GM12872 (cell line): ENCODE data around the gene LRRC7.

Source experiments
- CTCF ChIP-seq: IDR thresholded peaks from 3 replicates; pipeline ENCODE4 v1.5.1; 2011; ENCODE audit warnings: low read depth, mild to moderate bottlenecking, low read length, moderate library complexity; ENCODE audit not compliant: insufficient read depth

LRRC7 gene

GRCh38 chr1:69842326-69842725, 274.6 kb downstream of the LRRC7 start:
- no peak for TF ChIP-seq CTCF

DNA sequence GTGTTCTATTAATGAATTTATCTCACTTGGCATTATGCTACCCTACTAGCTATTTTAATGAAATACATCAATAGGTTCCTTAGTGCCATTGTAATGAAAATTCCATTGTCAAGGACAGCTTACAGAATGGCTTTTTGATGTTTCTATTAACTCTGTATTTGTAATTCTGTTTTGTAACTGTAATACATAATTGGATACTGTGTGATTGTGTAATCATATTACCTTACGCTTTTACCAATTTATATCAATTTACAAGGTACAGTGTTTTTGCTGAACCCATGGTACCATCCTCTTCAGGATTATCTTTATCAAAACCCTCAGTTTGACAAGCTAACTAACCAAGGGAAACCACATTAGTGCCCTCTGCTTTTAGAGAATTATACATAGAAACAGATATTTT, 277.9 kb downstream of the LRRC7 start:
- no peak for TF ChIP-seq CTCF

GRCh38 chr1:69846267-69846666, 278.5 kb downstream of the LRRC7 start:
- TF ChIP-seq CTCF = no peak

- TF ChIP-seq CTCF = no peak
These were observed 279.9 kb downstream of the LRRC7 start for GRCh38 chr1:69847670-69848069.

DNA sequence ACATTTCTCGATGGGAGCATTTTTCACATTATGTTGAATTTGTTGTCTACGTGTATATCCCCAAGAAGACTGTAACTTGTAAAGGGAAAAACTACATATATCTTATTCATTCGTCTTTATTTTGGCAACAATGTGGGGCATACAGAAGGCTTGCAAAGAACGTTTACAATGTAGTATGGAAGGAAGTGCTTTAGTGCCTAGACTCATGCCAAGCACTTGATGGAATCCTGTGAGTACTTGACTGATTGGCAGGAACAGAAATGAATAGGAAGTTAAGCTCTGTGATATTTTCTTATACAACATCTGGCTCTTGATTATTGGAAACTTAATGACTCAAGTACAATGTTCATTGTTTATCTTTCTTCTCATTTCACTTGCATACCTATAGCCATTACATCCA, 284.4 kb downstream of the LRRC7 start:
- TF ChIP-seq CTCF = no peak

DNA sequence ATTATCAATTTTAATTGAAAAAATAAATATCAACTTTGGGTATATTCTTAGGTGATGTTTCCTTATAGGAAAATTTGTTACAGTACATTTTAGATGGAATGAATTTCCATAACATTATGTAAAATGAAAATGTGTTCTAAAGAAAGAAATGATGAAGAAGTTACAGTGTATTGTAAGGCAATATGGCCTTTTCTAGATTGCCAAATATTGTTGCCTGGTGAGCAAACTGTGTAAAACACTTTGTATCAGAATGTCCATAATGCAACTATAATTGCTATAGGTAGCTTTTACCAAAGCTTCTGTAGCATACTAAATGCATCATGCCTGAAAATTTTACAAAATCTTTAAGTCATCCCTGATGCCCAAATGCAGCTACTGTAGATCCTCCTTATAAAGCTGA, 285.0 kb downstream of the LRRC7 start:
- no peak for TF ChIP-seq CTCF

DNA sequence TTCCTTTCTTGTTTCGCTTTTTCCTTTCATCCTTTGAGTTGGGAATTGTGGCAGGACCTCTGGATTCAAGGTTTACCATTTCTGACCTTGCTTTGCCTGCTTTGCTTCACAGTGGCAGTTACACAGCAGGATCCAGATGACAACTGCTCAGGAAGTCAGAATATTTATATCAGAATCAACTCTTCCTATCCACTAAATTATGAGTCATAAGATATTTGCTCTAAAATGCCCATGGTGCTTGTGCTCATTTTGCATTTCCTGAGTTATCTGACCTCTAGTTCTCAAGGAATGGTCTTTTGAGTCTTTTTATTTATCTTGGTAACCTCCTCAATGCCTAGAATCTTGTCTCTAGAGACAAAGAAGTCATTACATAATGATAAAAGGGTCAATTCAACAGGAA, 290.8 kb downstream of the LRRC7 start:
- no peak for TF ChIP-seq CTCF

DNA sequence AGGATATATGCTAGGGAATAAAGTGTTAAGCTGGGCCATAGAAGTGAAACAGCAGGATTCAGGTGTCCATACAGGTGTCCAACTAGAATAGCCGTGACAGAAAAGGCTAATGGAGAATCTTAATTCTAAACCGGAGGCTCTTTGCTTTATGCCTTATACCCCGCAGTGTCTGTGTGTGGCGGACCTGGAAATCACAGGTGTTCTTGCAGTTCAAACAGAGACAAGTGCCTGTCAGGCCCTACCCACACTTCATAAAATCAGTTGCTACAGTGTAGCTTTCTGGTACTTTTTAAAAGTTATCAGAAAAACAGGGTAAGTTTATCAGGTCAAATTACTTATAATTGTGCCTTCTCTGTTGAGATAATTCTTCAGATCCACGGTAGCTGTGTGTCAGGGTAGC, 293.9 kb downstream of the LRRC7 start:
- no peak for TF ChIP-seq CTCF
